Right lobe of liver (tissue), 4 donors: ENCODE results near the gene MAP4K4.

Experiments used
- CTCF ChIP-seq, 4 donors: fragments of 200-600 bp in 3 of 4; fragments of 450-650 bp in 1 of 4; IDR thresholded peaks; one replicate each; pipeline versions ENCODE4 v1.5.1 to v1.8.0; 2016 to 2022; ENCODE audit warnings: antibody characterized with exemption in 4 of 4, mild to moderate bottlenecking in 2 of 4
- POLR2A ChIP-seq: fragments of 450-650 bp; IDR thresholded peaks from one replicate; pipeline ENCODE4 v1.6.1; 2017; ENCODE audit warnings: antibody characterized with exemption, mild to moderate bottlenecking
- donor health status: DM: no; HTN: no; CAD: no.
- donor health status: DM: no; HTN: no; CAD: no.
- donor health status: DM: no; HTN: yes; CAD: no.

DNA sequence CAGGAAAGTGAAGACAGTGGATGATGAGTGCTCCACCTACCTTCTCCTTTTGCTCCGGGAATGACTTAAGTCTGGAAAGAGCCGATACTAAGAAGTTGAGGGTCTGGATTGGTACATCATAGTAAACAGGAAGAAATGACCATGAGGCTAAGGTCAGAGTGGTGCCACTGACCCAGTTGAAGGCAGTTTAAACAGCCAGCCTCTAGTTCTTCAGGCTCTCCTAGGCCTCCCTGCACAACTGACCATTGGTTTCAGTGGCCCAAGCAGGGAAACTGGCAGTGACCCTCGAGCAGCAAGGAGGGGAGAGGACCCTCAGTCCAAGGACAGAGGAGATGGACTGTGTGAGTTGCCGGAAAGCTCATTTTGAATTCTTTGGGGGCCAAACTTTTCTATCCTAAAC, 119.1 kb downstream of the MAP4K4 start:
- TF ChIP-seq CTCF (IDR thresholded peaks at IDR 0.05) (no peak), POLR2A (no peak)
